H1 (cell line): ENCODE data around the gene ATXN7L3.

ENCODE experiments used
- CHD1 ChIP-seq: IDR thresholded peaks from 2 replicates; pipeline ENCODE4 v1.6.1; 2012; ENCODE audit warnings: low read depth, low read length, improper control_type of control experiment
- SIRT6 ChIP-seq: IDR thresholded peaks from one replicate; pipeline ENCODE4 v1.7.1; 2012; ENCODE audit warnings: low read length, inconsistent platforms
- ZNF274 ChIP-seq: IDR thresholded peaks from 2 replicates; pipeline ENCODE4 v1.7.0; 2012; ENCODE audit warnings: low read length, borderline replicate concordance; ENCODE audit errors: extremely low read depth
- TF ChIP-seq, protein P1 (sequence below), 3 experiments: IDR thresholded peaks; 1 replicate in 2 of 3; 2 replicates in 1 of 3; pipeline versions ENCODE4 v1.5.1 to v1.6.1; 2011; ENCODE audit warnings: low read length in 3 of 3, mild to moderate bottlenecking in 3 of 3, inconsistent platforms in 2 of 3, low read depth in 1 of 3, moderate library complexity in 1 of 3; ENCODE audit not compliant: insufficient read depth in 1 of 3; ENCODE audit errors: control extremely low read depth in 1 of 3

- no peak for TF ChIP-seq ZNF274
- TF ChIP-seq, protein P1, sequence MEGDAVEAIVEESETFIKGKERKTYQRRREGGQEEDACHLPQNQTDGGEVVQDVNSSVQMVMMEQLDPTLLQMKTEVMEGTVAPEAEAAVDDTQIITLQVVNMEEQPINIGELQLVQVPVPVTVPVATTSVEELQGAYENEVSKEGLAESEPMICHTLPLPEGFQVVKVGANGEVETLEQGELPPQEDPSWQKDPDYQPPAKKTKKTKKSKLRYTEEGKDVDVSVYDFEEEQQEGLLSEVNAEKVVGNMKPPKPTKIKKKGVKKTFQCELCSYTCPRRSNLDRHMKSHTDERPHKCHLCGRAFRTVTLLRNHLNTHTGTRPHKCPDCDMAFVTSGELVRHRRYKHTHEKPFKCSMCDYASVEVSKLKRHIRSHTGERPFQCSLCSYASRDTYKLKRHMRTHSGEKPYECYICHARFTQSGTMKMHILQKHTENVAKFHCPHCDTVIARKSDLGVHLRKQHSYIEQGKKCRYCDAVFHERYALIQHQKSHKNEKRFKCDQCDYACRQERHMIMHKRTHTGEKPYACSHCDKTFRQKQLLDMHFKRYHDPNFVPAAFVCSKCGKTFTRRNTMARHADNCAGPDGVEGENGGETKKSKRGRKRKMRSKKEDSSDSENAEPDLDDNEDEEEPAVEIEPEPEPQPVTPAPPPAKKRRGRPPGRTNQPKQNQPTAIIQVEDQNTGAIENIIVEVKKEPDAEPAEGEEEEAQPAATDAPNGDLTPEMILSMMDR (IDR thresholded peaks at IDR 0.05; ENCODE audit: control extremely low read depth in 1 of 3, insufficient read depth in 1 of 3, low read depth in 1 of 3, low read length in 3 of 3): no peak
- TF ChIP-seq CHD1: no peak
- TF ChIP-seq SIRT6: no peak
Measured at GRCh38 chr17:44193326-44194084, 6.2 kb downstream of the ATXN7L3 start.
